GM19455 (cell line): ENCODE results near the gene GHRL.

Source experiments
- ATAC-seq: cut with Tn5 transposase; IDR thresholded peaks from one replicate; pipeline ENCODE4 v1.9.1; 2021; ENCODE audit not compliant: unreplicated experiment

GHRL gene, protein sequence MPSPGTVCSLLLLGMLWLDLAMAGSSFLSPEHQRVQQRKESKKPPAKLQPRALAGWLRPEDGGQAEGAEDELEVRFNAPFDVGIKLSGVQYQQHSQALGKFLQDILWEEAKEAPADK

DNA sequence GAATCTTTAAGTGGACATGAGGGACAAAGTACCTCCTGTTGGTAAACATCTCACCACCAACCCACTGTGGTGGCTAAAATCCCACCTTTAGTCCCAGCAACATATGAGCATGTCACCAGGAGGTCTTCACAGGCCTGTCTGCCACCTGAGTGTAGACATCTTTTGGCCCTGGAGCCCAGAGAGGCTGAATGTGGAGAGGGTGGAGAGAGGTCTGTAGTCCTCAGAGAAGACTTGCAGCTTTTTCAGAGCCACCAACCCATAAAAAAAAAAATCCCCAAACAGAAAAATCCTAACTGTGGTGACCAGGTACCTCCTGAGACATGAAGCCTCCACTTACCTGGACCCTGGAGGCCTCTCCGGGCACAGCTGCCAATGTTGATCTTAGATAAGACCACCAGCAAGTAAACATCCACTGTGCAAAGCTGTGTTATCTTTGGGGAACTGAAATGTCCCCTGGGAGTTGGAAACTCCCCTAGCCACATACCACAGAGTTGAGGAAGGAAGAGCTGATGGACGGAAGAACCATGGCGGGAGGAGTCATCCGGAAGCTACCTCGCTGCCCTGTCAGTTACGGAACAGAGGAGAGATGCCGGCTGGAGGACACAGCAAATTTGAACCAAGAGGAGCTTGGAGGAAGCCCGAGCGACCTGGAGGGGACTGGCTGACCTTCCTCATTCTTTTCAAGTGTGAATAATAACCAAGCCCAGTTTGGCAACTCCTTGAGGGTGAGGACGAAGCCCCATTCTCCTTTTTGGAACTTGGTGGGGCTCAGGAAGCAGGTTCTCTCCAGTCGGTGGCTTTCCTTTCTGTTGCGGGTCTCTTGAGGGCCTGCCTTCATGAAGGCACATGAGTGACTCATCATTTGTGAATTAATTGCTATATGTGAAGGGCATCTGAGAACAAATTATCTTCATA lies at the start of gene GHRL:
TSS of gene GHRL (minus strand) at position 443 of the 915 bp plus-strand sequence. CDS start 2,767 bp downstream, outside the sequence.
- peak; percentile 64 for ATAC-seq

DNA sequence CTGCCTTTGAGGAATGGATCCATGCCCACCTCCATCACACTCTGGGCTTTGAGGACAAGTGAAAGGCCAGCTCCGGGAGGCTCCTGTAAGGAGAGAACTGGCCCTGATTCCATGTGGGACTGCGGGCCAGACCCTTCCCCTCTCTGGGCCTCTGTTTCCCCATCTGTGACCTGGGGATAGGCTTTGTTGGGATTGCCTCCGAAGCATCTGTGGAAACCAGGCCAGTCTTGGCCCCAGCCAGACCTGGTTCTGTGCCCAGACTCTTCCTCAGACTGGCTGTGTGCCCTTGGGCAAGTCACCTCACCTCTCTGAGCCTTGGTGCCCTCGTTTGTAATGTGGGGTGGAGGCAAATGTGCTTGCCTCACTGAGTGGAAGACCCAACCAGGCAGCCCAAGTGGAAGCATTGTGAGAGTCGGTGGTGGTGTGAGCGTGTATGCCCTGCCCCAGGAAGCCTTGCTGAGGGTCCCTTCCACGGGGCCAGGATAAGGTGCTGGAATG lies 49.2 kb upstream of the GHRL start:
- ATAC-seq: no peak

DNA sequence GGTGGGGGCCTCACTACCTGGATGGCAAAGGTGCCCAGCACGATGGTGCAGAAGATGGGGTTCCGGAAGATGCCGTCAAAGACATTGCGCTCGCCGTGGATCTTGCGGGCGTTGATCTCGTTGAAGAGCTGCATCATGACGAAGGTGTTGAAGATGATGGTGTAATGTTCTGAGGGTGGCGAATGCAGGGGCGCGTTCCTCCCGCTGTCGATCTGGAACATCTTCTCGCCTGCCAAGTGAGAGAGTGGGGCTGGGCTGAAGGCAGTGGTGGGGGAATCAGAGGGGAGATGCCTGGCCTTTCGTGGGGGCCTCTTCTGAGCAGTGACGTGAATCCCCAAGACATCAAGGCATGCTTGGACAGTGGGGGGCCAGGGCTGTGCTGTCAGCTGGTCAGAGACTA lies 47.7 kb upstream of the GHRL start:
- ATAC-seq: no peak

DNA sequence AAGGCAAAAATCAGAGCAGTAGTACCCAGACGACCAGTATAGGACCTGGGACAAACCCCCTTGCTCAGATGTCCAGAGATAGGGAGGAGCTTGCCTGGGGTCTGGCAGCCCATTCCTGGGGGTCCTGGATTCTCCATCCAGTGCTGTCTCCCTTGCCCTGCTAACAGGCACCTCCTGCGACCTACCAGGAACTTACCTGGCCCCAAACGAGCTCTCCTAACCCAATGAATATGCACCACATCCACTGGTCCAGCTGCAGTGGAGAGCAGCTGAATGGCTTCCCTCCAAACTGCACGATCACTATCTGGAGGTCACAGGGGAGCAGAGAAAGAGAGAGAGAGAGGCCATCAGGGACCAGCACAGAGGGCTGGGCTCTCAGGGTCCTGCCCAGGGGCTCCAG lies 47.3 kb upstream of the GHRL start:
- ATAC-seq: no peak

DNA sequence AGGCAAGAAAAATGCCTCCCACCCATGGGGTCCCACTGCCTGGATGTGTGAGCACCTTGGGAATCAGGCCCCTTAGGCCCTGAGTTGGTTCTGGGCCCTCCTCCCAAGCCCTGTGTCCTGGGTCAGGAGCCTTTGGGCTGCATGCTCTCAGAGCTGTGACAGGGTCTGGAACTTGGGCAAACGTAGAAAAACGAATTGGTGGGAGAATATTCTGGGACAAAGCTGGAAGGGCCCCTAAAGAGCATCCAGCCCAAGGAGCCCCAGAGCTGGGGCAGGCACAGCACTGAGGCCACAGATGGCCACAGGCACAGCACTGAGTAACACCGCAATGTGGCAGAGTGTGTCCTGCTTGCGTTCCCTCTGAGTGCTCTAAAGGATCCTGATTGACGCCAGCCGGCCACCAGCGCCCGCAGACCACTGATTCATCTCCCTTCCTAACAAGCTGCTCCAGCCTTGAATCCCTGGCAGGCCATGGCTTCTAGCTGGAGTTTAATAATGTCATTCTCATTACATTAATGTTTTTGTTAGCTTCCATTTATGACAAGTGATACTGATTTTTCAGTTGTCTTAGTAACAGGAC lies 46.7 kb upstream of the GHRL start:
- no peak for ATAC-seq

DNA sequence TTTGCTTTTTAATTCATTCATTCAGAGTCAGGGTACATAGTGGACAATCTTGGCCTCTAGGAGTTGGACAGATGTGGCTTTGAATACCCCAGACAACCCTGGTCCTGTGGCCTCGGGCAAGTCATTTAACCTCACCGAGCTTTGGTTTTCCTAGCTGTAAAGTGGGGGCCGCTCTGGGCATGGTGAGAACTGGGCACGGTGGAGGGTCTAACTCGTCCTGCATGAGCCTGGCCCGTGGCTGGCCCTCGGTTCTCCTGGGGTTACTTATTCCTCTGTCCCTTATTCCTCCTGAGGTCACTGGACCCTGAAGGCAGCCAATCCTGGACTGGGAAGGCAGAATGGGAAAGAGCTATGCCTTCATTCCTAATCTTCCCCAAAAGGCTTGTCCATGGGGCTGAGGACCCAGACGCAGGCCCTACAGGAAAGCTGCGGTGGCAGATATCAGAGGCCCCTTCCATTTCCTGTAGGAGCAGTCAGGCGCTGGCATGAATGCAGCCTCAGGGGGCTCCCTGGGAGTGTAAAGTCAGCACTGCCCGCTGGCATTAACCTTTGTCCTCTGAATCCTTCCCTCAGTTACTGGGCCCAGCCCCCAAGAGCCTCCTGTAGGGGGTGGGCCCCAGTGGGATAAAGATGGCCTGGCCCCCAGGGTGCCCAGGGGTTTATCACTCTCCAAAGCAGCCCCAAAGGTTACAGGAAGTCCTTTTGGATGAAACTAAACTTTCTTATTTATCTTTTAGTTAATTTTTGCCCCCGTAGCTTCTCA lies 46.0 kb upstream of the GHRL start:
- no peak for ATAC-seq

DNA sequence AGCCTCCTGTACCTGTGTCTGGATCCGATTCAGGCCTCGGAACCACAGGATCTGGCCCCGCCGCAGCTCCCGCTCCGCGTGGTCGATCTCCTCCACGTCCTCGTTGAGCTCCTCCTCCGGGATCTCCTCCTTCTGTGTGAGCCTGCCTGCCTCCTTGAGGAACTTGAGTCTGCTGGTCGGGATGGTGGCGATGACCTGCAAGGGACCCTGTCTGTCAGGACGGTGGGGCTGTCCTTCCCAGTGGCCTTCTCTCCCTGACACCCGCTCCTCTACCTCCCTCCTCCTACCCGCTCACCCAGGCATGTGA lies 45.4 kb upstream of the GHRL start:
- ATAC-seq: no peak

DNA sequence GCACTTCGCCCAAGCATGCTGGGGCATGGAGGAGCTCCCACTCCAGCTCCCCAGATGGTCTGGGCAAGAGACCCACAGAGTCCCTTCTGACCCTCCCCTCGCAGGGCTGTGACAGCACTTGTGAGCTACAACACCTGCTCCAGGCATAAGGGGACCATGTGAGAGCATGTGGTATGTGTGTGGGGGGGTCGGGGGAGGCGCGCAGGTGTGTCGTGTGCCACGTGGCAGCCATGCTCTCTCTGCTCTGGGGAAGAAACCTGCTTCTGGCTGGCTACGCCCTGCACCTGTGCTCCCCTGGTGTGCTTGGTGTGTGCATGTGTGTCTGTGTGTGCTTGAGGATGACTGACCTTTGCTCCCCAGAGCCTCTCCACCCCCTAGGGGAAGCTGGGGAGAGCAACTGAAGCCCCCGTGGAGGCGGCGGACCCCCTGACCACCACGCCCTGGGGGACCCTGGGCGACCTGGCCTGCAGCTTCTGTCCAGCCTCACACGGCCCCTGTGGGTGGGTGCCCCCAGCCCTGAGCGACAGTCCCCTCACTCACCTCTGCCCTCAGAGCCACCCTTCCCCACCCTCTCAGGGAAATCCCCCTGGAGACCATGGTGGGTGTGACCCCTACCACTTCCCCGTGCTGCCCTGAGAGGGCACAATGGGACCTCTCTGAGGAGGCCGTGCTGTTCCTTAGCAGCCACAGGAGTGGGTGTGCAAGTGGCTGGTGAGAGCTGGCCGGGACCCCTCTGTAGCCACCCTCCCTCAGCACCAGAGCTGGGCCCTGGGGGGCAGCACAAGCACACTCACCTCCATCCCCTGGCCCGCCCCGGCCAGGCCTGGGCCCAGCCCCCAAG lies 44.8 kb upstream of the GHRL start:
- ATAC-seq: no peak

DNA sequence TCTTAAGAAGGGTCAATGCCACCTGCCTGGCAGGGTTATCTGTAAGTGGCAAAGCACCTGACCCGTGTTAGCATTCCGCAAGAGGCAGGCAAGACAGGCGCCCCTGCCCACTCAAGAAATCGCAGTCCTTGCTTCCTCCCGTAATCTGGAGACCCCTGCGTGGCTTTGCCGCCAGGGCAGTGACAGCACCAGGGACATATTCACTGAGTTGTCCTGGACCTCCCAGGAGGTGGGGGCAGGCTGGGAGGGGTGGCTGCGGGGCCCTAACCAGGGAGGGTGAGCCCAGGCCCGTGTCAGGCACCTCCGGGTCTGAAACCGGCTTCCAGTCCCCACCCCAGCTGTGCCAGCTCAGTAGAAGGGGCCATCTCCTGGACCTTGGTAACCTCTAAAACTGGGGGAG lies 44.0 kb upstream of the GHRL start:
- no peak for ATAC-seq

DNA sequence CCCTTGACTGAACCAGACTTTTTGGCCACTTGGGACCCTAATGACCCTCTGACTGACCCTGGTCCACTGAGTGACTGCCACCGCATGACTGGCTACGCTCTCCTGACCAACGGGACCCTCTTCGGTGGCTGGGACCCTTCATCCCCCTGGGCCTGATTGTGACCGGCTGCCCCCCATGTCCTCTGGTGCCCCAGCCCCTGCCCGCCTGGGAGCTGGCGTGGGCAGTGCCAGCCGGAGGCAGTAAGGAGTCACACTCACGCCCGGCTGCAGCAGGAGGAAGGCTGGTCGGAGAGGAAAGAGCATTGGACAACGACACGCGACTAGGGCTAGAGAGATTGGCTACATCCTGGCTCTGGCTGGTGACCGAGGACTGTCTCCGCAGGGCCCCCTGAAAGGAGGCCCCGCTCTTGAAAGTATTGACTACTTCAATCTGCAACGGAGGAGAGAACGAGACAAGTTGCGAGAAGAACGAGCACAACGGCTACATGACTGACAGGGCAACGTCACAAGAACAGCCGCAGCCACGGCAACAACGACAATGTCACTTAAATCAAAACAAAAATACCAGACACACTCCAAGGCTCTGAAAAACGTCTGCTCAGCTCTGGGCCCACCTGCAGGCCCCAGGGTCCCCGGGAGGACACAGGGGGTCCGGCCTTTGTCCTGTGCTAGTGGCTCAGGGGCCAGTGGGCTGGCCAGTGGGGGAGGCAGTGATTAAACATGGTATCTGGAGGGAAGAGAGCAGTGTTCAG lies 43.3 kb upstream of the GHRL start:
- no peak for ATAC-seq

DNA sequence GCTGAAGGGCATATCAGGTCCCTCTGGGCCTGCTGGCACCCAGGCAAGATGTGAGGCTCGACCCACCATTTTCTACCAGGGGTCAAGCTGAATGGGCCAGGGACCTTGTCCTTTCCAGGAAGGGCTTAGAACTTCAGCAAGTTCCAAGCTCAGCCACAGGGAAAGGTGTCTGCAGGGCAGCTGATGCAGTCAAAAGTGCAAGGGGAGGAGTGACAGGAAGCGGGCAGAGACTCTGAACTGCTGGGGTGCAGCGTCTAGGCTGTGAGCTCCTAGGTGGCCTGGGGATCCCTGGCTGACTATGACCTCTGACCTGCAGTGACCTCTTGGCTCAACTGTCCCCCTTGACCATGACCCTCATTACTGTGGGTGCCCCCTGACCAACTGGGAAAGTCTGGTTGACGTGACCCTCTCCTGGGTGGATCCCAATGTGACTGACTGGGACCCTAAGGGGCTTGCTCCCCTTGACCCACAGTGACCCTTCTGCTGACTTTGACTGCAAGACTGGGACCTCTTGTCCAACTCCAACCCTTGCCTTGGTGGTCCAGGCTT lies 42.5 kb upstream of the GHRL start:
- ATAC-seq: no peak

DNA sequence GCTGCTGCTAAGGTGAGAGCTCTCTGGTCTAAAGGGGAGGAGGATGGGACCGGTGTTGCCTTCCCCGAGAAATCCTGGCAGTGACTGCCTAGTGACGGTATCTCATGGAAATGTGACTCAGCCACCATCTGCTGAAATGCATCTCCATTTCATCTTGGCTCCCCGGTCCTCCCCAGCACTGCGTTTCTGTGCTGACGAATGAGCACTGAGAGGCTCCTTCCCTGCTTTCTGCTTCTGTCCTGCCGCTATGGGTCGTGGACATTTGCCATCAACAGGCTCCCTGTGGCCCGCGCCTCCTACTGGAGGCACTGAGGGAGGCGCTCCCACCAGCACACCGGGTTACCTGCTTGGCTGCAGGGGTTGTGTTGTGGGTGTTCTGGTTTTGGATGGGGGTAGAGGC lies 41.7 kb upstream of the GHRL start:
- no peak for ATAC-seq

DNA sequence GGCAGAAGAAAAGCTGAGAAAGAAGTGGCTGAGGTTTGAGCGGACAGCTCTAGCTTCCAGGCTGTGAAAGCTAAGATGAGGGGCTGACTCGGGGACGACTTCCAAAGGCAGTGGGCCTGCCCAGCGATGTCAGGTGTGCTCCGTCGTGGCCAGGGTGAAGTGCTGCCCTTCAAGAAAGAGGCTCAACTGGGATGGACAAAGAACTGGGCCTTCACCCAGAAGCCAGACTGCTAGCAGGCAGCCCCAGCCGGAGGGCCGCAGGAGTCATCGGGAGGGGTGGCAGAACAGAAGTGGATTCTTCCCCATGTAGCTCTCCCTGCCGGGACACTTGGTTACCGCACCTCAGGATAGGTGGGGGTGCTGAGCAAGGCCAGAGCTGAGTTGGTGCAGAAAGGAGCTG lies 41.3 kb upstream of the GHRL start:
- ATAC-seq: no peak

DNA sequence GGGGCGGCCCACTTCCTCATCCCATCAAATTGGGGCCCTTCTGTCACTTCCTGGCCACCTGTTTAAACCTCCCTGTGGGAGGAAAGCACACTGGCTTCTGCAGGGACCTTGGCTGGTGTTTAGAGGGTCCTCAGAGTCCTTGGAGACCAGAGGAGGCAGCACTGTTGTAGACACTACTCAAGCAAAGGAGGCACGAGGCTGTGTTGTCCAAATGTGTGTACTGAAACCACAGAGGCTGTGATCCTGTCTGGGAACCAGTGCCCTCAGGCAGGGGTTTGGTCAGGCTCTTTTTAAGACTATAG lies 40.6 kb upstream of the GHRL start:
- ATAC-seq: no peak

DNA sequence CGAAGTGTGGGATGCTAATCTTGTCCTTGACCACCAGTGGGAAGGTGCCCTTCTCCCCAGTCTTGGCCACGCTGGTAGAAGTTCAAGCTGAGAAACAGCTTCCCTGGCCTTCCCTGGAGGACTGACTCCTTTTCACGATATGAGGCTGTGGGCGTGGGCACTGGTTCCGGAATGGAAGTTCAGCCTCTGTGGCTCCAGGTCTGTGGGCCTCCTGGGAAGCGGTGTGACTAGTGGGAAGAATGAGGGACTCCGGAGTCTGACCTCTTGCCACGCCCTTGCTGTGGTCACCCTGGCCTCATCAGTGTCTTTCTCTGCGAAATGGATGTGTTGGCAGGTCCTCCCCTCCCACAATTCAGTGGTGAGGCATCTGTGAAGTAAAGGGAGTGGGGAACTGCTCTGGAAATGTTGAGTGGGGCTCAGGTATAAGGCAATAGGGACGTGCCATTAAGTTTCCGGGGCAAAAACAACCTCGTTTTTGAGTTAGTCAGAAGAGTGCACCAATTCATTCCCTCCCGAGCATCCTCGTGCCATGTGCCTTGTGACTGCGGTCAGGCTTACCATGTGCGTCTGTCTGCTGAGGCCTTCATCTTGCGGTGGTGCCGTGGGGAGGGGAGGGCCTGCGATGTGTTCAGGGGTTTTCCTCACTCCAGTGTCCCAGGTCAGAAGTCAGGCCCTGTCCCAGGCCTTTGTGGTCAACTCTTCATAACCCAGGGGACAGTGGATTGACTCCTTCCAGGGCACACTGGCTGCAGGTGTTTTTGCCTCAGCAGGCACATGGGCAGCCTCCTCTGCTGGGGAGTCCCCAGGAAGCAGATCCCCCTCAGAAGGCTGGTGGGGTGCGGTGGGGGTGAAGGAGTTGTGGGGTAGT lies 40.0 kb upstream of the GHRL start:
- ATAC-seq: no peak

DNA sequence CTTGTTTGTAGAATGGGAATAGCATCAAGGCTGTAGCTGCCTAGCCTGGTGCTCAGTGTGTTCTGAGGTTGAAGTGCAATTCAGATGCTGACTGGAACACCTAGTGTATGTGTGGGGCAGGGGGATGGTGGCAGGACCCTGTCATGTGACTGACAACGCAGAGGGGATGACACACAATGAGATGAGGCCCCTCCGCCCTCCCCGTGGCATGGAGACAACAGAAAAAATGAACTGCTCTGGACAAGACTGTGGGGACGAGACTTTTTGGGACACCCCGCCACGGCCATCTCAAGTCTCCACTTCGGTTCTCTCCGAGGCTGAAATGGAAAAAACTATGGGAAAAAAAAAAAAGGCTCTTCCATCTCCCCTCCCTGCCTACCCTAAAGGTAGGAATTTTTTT lies 38.6 kb upstream of the GHRL start:
- ATAC-seq: no peak

DNA sequence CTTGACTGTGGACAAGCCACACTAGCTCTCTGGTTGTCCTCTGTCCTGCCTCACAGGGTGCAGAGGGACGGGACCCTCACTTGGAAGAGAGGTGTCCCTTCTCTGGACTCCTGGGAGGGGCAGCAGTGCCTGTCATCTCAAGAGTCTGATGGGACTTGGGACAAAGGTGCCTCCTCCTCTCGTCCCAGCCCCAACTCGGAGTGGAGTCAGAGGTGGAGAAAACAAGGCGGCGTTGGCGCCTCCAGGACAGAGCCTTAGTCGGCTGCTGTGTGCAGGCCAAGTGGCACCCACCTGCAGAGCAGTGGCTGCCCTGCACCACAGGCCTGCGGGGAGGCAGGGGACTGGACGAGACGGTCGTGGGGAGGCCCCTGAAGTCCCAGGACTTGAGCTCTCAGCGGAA lies 37.6 kb upstream of the GHRL start:
- no peak for ATAC-seq

DNA sequence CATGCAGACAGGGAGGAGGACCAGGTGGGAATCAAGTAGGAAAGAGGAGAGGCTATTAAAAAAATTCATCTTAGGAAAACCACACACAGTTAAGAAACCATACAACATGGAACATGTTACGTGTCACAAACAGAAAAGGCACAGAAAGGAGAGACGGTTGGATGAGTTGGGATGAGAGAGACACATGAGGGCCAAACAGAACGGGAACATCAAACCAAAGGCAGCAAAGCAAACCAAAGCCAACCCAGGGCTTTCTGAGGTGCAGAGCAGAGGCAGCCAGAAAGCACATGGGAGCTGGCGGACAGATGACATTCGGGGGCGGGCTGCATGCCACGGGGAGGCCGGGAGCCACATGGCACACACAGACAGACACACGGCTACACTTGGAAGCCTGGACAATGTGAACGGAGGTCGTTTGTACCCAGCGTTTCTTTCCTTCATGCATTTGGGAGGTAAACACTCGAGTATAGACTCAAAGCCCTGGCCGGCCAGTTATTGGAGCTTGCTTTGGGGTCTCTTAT lies 36.8 kb upstream of the GHRL start:
- no peak for ATAC-seq
